ENCODE measurements around the gene SLC13A1.

The SLC13A1 gene

GRCh38 chr7:123210986-123211385 lies 11.2 kb upstream of the SLC13A1 start:
- H3K27ac Mint-ChIP-seq = no peak overlapping the region
- H3K4me3 Mint-ChIP-seq = no peak overlapping the region
- no peaks in the 10 kb centered on the region for H3K27me3 Mint-ChIP-seq
- H3K36me3 Mint-ChIP-seq (ENCODE audit: low read depth) = no peaks in the 10 kb centered on the region
- H3K4me1 Mint-ChIP-seq (ENCODE audit: low read depth) = no peaks in the 10 kb centered on the region
- DNase-seq = no peak
- peaks cover 13% of the 10 kb centered on the region for H3K9me3 Mint-ChIP-seq

GRCh38 chr7:123209786-123210185 lies 10.0 kb upstream of the SLC13A1 start:
- Mint-ChIP-seq H3K4me1 (ENCODE audit: low read depth) (no peaks in the 10 kb centered on the region), H3K36me3 (ENCODE audit: low read depth) (no peaks in the 10 kb centered on the region), H3K27me3 (no peaks in the 10 kb centered on the region), H3K27ac (no peak overlapping the region), H3K4me3 (no peak overlapping the region), H3K9me3 (peaks cover 6% of the 10 kb centered on the region)
- DNase-seq = no peak

- H3K9me3 Mint-ChIP-seq = no peaks in the 10 kb centered on the region
- no peak overlapping the region for H3K27ac Mint-ChIP-seq
Observed at GRCh38 chr7:123208793-123209192, 9.0 kb upstream of the SLC13A1 start.

GRCh38 chr7:123204206-123204835 lies 4.6 kb upstream of the SLC13A1 start:
- no peak overlapping the region for H3K4me3 Mint-ChIP-seq
- H3K36me3 Mint-ChIP-seq (ENCODE audit: low read depth) = no peaks in the 10 kb centered on the region
- no peaks in the 10 kb centered on the region for H3K27me3 Mint-ChIP-seq

More at GRCh38 chr7:123208793-123209192, 9.0 kb upstream of the SLC13A1 start:
- Mint-ChIP-seq H3K36me3 (ENCODE audit: low read depth) (no peaks in the 10 kb centered on the region), H3K4me3 (no peak overlapping the region), H3K27me3 (no peaks in the 10 kb centered on the region), H3K4me1 (ENCODE audit: low read depth) (no peaks in the 10 kb centered on the region)
- DNase-seq = no peak

GRCh38 chr7:123201901-123202300 lies 2.1 kb upstream of the SLC13A1 start:
- Mint-ChIP-seq H3K36me3 (ENCODE audit: low read depth) (no peaks in the 10 kb centered on the region), H3K4me3 (no peak overlapping the region), H3K27ac (no peak overlapping the region), H3K9me3 (no peaks in the 10 kb centered on the region), H3K4me1 (ENCODE audit: low read depth) (no peaks in the 10 kb centered on the region), H3K27me3 (no peaks in the 10 kb centered on the region)
- no peak for DNase-seq

More at GRCh38 chr7:123204206-123204835, 4.6 kb upstream of the SLC13A1 start:
- Mint-ChIP-seq H3K27ac (no peak overlapping the region), H3K9me3 (no peaks in the 10 kb centered on the region), H3K4me1 (ENCODE audit: low read depth) (no peaks in the 10 kb centered on the region)
- DNase-seq = no peak

GRCh38 chr7:123198668-123199652 lies 809 bp downstream of the SLC13A1 start:
- no peak overlapping the region for H3K4me3 Mint-ChIP-seq
- H3K36me3 Mint-ChIP-seq (ENCODE audit: low read depth) = no peaks in the 10 kb centered on the region
- no peaks in the 10 kb centered on the region for H3K9me3 Mint-ChIP-seq
- no peaks in the 10 kb centered on the region for H3K4me1 Mint-ChIP-seq (ENCODE audit: low read depth)
- H3K27ac Mint-ChIP-seq = no peak overlapping the region
- no peaks in the 10 kb centered on the region for H3K27me3 Mint-ChIP-seq
- DNase-seq = no peak

- DNase-seq = no peak
- Mint-ChIP-seq H3K27me3 (no peaks in the 10 kb centered on the region), H3K4me1 (ENCODE audit: low read depth) (no peaks in the 10 kb centered on the region), H3K4me3 (no peak overlapping the region), H3K27ac (no peak overlapping the region), H3K36me3 (ENCODE audit: low read depth) (no peaks in the 10 kb centered on the region), H3K9me3 (no peaks in the 10 kb centered on the region)
Observed at GRCh38 chr7:123198111-123198510, 1.7 kb downstream of the SLC13A1 start.

- no peak overlapping the region for H3K27ac Mint-ChIP-seq
- H3K4me1 Mint-ChIP-seq (ENCODE audit: low read depth) = no peaks in the 10 kb centered on the region
- no peaks in the 10 kb centered on the region for H3K36me3 Mint-ChIP-seq (ENCODE audit: low read depth)
- H3K27me3 Mint-ChIP-seq = no peaks in the 10 kb centered on the region
- DNase-seq = no peak
- no peak overlapping the region for H3K4me3 Mint-ChIP-seq
- H3K9me3 Mint-ChIP-seq = no peaks in the 10 kb centered on the region
Observed at GRCh38 chr7:123193235-123193634, 6.5 kb downstream of the SLC13A1 start.

GRCh38 chr7:123191132-123191531 lies 8.6 kb downstream of the SLC13A1 start:
- H3K27me3 Mint-ChIP-seq = no peaks in the 10 kb centered on the region
- no peak overlapping the region for H3K27ac Mint-ChIP-seq
- DNase-seq = no peak
- H3K9me3 Mint-ChIP-seq = peaks cover 2% of the 10 kb centered on the region
- H3K4me3 Mint-ChIP-seq = no peak overlapping the region
- no peaks in the 10 kb centered on the region for H3K36me3 Mint-ChIP-seq (ENCODE audit: low read depth)
- no peaks in the 10 kb centered on the region for H3K4me1 Mint-ChIP-seq (ENCODE audit: low read depth)

- Mint-ChIP-seq H3K4me1 (ENCODE audit: low read depth) (no peaks in the 10 kb centered on the region), H3K9me3 (peaks cover 2% of the 10 kb centered on the region), H3K36me3 (ENCODE audit: low read depth) (no peaks in the 10 kb centered on the region), H3K27ac (no peak overlapping the region), H3K27me3 (no peaks in the 10 kb centered on the region), H3K4me3 (no peak overlapping the region)
- no peak for DNase-seq
Observed at GRCh38 chr7:123190109-123190831, 9.5 kb downstream of the SLC13A1 start.

GRCh38 chr7:123185756-123186155 lies 14.0 kb downstream of the SLC13A1 start:
- no peak overlapping the region for H3K4me3 Mint-ChIP-seq
- H3K4me1 Mint-ChIP-seq (ENCODE audit: low read depth) = no peaks in the 10 kb centered on the region
- peaks cover 2% of the 10 kb centered on the region for H3K9me3 Mint-ChIP-seq

GRCh38 chr7:123184271-123184670 lies 15.5 kb downstream of the SLC13A1 start:
- Mint-ChIP-seq H3K4me1 (ENCODE audit: low read depth) (no peaks in the 10 kb centered on the region), H3K27me3 (no peaks in the 10 kb centered on the region), H3K9me3 (peaks cover 2% of the 10 kb centered on the region), H3K27ac (no peak overlapping the region), H3K36me3 (ENCODE audit: low read depth) (no peaks in the 10 kb centered on the region), H3K4me3 (no peak overlapping the region)
- no peak for DNase-seq

More at GRCh38 chr7:123185756-123186155, 14.0 kb downstream of the SLC13A1 start:
- Mint-ChIP-seq H3K27ac (no peak overlapping the region), H3K36me3 (ENCODE audit: low read depth) (no peaks in the 10 kb centered on the region), H3K27me3 (no peaks in the 10 kb centered on the region)
- DNase-seq = no peak

GRCh38 chr7:123183431-123183830 lies 16.3 kb downstream of the SLC13A1 start:
- H3K4me3 Mint-ChIP-seq = no peak overlapping the region
- DNase-seq = no peak
- no peaks in the 10 kb centered on the region for H3K4me1 Mint-ChIP-seq (ENCODE audit: low read depth)
- no peak overlapping the region for H3K27ac Mint-ChIP-seq
- H3K36me3 Mint-ChIP-seq (ENCODE audit: low read depth) = no peaks in the 10 kb centered on the region
- H3K9me3 Mint-ChIP-seq = peaks cover 2% of the 10 kb centered on the region
- H3K27me3 Mint-ChIP-seq = no peaks in the 10 kb centered on the region

- no peak for DNase-seq
- no peaks in the 10 kb centered on the region for H3K36me3 Mint-ChIP-seq (ENCODE audit: low read depth)
- H3K4me1 Mint-ChIP-seq (ENCODE audit: low read depth) = no peaks in the 10 kb centered on the region
- H3K27ac Mint-ChIP-seq = no peak overlapping the region
- H3K27me3 Mint-ChIP-seq = no peaks in the 10 kb centered on the region
- peaks cover 5% of the 10 kb centered on the region for H3K9me3 Mint-ChIP-seq
- no peak overlapping the region for H3K4me3 Mint-ChIP-seq
Observed at GRCh38 chr7:123177442-123177841, 22.3 kb downstream of the SLC13A1 start.

Measured in activated T-cell treated with anti-CD3 and anti-CD28 coated beads, Interleukin-2, amount 50 U/mL, for 24 hours (primary cell).